Smooth muscle cell (in vitro differentiated cells): Measurements from ENCODE around the gene AVPI1. TPM values are rescaled to one million over a fixed set of nuclear protein-coding genes. Genes with fewer than 3 reads are reported as not detected.

Experiments
- DNase-seq: peaks from one replicate; lab custom pipeline; 2025; ENCODE audit not compliant: unreplicated experiment; lab: John Stamatoyannopoulos, UW
- H2AFZ ChIP-seq: fragments of 200-600 bp; sonication (generic); 2 replicates; pipeline ENCODE4 v1.6.0; 2016; ENCODE audit warnings: antibody characterized with exemption, low read depth, mild to moderate bottlenecking
- H3F3A ChIP-seq: fragments of 200-600 bp; sonication (generic); 2 replicates; pipeline ENCODE4 v1.6.0; 2017; ENCODE audit warnings: antibody characterized with exemption, low read depth
- H3K27ac ChIP-seq: fragments of 200-600 bp; sonication (generic); 2 replicates; pipeline ENCODE4 v1.5.1; 2016; ENCODE audit warnings: low read depth, mild to moderate bottlenecking
- H3K27me3 ChIP-seq: fragments of 200-600 bp; sonication (generic); 2 replicates; pipeline ENCODE4 v1.6.1; 2016; ENCODE audit warnings: low read depth, mild to moderate bottlenecking
- H3K36me3 ChIP-seq: fragments of 200-600 bp; sonication (generic); 2 replicates; pipeline ENCODE4 v1.5.1; 2016; ENCODE audit warnings: low read depth
- H3K4me1 ChIP-seq: fragments of 200-600 bp; sonication (generic); 2 replicates; pipeline ENCODE4 v1.5.1; 2016; ENCODE audit warnings: low read depth
- H3K4me2 ChIP-seq: fragments of 200-600 bp; sonication (generic); 2 replicates; pipeline ENCODE4 v1.6.0; 2016; ENCODE audit warnings: mild to moderate bottlenecking
- H3K4me3 ChIP-seq: fragments of 200-600 bp; sonication (generic); 2 replicates; pipeline ENCODE4 v1.5.1; 2016; ENCODE audit warnings: mild to moderate bottlenecking
- H3K79me2 ChIP-seq: fragments of 200-600 bp; sonication (generic); 2 replicates; pipeline ENCODE4 v1.6.0; 2016; ENCODE audit warnings: low read depth, mild to moderate bottlenecking
- H3K9ac ChIP-seq: fragments of 200-600 bp; sonication (generic); 2 replicates; pipeline ENCODE4 v1.6.0; 2016; ENCODE audit warnings: low read depth
- H3K9me3 ChIP-seq: fragments of 200-600 bp; sonication (generic); replicated peaks from 2 replicates; pipeline ENCODE4 v1.5.1; 2016; ENCODE audit warnings: low read depth
- H4K20me1 ChIP-seq: fragments of 200-600 bp; sonication (generic); 2 replicates; pipeline ENCODE4 v1.6.0; 2016; ENCODE audit warnings: low read depth
- CTCF ChIP-seq: fragments of 200-600 bp; sonication (generic); IDR thresholded peaks from 2 replicates; pipeline ENCODE4 v1.5.1; 2017; ENCODE audit warnings: borderline replicate concordance, mild to moderate bottlenecking, antibody characterized with exemption; ENCODE audit not compliant: insufficient read depth, poor library complexity, severe bottlenecking
- WGBS: methylation state at CpG from one replicate; pipeline ENCODE4 v1.1.7; 2016; ENCODE audit warnings: low lambda C conversion rate; 5-methylcytosine and 5-hydroxymethylcytosine counted together
- polyA plus RNA-seq: library from polyadenylated mRNA; unstranded; fragments of >200 nt; fragmentation: Nextera tagmentation; extraction: Ambion mirVana; gene quantifications from 2 replicates; pipeline ENCODE4 v1.2.1, GENCODE V29; 2016
- total RNA-seq: library from RNA; depleted of rRNA; stranded (reverse); fragments of >200 nt; gene quantifications from 2 replicates; pipeline ENCODE4 v1.2.3, GENCODE V29; 2014

AVPI1 gene
- total and polyA plus RNA-seq, 2 experiments from 2014 or later: 23.8 to 32.5 TPM

- Histone ChIP-seq H3K27me3 (no peaks in the 10 kb centered on the region), H3K27ac (no peak overlapping the region), H3K79me2 (no peaks in the 10 kb centered on the region), H3K9me3 (no peaks in the 10 kb centered on the region), H3K9ac (no peak overlapping the region), H3K4me1 (peaks cover 13% of the 10 kb centered on the region), H3K36me3 (no peaks in the 10 kb centered on the region), H3F3A (no peaks in the 10 kb centered on the region), H2AFZ (no peak overlapping the region), H3K4me2 (no peak overlapping the region), H4K20me1 (peaks cover 11% of the 10 kb centered on the region), H3K4me3 (no peak overlapping the region)
- TF ChIP-seq CTCF: no peak
- 95% methylated on average over 12 of the region's 12 CpGs for WGBS
- no peak for DNase-seq
Measured at GRCh38 chr10:97721871-97722780, 35.1 kb upstream of the AVPI1 start.

- no peak for DNase-seq
- 93% methylated on average over 2 of the region's 2 CpGs for WGBS
- no peak overlapping the region for H3K4me2 ChIP-seq
Measured at GRCh38 chr10:97719602-97720001, 32.6 kb upstream of the AVPI1 start.

GRCh38 chr10:97718659-97719142, 31.7 kb upstream of the AVPI1 start:
- Histone ChIP-seq H3K9ac (no peak overlapping the region), H4K20me1 (peaks cover 28% of the 10 kb centered on the region), H3K9me3 (no peaks in the 10 kb centered on the region), H3K4me2 (no peak overlapping the region), H2AFZ (no peak overlapping the region), H3K4me1 (peaks cover 30% of the 10 kb centered on the region), H3K27ac (no peak overlapping the region), H3K79me2 (peaks cover 16% of the 10 kb centered on the region), H3K4me3 (no peak overlapping the region), H3K36me3 (no peaks in the 10 kb centered on the region), H3F3A (no peaks in the 10 kb centered on the region), H3K27me3 (no peaks in the 10 kb centered on the region)
- DNase-seq: no peak
- 77% methylated on average over 8 of the region's 8 CpGs for WGBS
- no peak for TF ChIP-seq CTCF

More at GRCh38 chr10:97719602-97720001, 32.6 kb upstream of the AVPI1 start:
- Histone ChIP-seq H3K36me3 (no peaks in the 10 kb centered on the region), H3K79me2 (peaks cover 16% of the 10 kb centered on the region), H3K9me3 (no peaks in the 10 kb centered on the region), H3K4me3 (no peak overlapping the region), H3K27me3 (no peaks in the 10 kb centered on the region), H2AFZ (no peak overlapping the region), H3K4me1 (peaks cover 30% of the 10 kb centered on the region), H3K27ac (no peak overlapping the region), H3K9ac (no peak overlapping the region), H4K20me1 (peaks cover 28% of the 10 kb centered on the region), H3F3A (no peaks in the 10 kb centered on the region)
- TF ChIP-seq CTCF: no peak
